Tibial nerve (tissue), 3 donors: Measurements from ENCODE around the gene PDGFB.

Source experiments
- CTCF ChIP-seq, 5 experiments: fragments of 200-600 bp in 3 of 5; fragments of 450-650 bp in 2 of 5; sonication (generic) in 3 of 5; IDR thresholded peaks; one replicate each; pipeline ENCODE4 v1.5.1; 2016 to 2019; ENCODE audit warnings: antibody characterized with exemption in 5 of 5, mild to moderate bottlenecking in 3 of 5, moderate library complexity in 2 of 5
- POLR2A ChIP-seq, 2 donors: fragments of 450-650 bp; IDR thresholded peaks; one replicate each; pipeline ENCODE4 v1.6.1; 2017; ENCODE audit warnings: antibody characterized with exemption in 2 of 2, mild to moderate bottlenecking in 2 of 2, moderate library complexity in 2 of 2

DNA sequence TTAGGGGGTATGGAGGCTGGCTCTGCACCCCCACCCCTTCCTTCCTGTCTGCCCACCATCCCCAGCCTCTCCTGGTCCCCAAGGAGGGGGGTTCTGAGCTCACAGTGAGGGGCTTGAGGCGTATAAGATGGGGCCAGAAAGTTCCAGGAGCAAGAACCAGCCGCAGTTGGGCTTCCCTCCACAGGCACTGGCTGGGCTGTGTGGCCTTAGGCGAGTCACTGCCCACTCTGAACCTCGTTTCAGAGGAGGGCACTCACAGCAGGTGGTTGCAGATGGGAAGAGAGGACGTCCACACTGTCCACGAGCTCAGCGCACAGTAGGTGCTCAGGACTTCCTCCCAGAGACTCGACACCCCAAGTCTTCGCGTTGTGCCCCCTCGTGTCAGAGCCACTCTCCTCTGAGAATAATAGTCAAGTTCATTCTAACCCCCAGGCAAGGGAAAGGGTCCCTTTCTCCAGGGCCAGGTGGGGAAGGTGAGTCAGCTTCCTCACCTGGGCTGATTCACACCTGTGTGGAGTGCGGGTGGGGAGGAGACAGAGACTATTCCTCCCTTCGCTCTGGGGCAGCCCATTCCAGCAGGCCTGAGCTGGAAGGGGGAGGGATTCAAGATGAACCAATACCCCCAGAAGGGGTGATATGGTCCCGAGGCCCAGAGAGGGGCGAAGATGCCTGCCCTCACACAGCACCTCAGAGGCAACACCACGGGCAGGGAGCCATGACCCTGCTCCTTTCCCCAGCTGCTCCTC, 45.4 kb upstream of the PDGFB start:
- TF ChIP-seq CTCF (IDR thresholded peaks at IDR 0.05), result no peak
- no peak for TF ChIP-seq POLR2A (IDR thresholded peaks at IDR 0.05)
